H1 (cell line): Measurements from ENCODE around the gene FOXO6. TPM values are rescaled to one million over a fixed set of nuclear protein-coding genes. Genes with fewer than 3 reads are reported as not detected.

Source experiments
- CTCF ChIA-PET: fragments of 300-600 bp; sonication (Branson Sonifier 250); formaldehyde crosslinking; loops from one replicate; lab custom pipeline; 2021; ENCODE audit not compliant: partially characterized antibody; lab: Charles Lee
- POLR2A ChIA-PET: fragments of 300-600 bp; sonication (Branson Sonifier 250); formaldehyde crosslinking; loops from one replicate; lab custom pipeline; 2021; ENCODE audit warnings: inconsistent platforms; ENCODE audit not compliant: partially characterized antibody; lab: Charles Lee
- DNase-seq, 2 experiments: peaks; one replicate each; pipeline versions ENCODE4 v3.0.0 to v3.0.0-alpha.2; 2010 to 2022; ENCODE audit warnings: low spot score in 2 of 2, low read depth in 1 of 2, mixed read lengths in 1 of 2
- FAIRE-seq: peaks from 2 replicates; lab custom pipeline; 2011; peaks lifted over from hg19 to GRCh38; lab: Jason Lieb, UNC
- H2AFZ ChIP-seq: 2 replicates; pipeline ENCODE4 v1.8.1; 2012; ENCODE audit warnings: low read length, inconsistent platforms
- H2AK5ac ChIP-seq: 2 replicates; pipeline ENCODE4 v1.6.1; 2013; ENCODE audit warnings: low read depth, low read length
- H2BK120ac ChIP-seq: replicated peaks from 2 replicates; pipeline ENCODE3; 2013; ENCODE audit warnings: low read depth, low read length, inconsistent platforms
- H2BK12ac ChIP-seq: 2 replicates; pipeline ENCODE4 v1.6.1; 2013; ENCODE audit warnings: low read depth, low read length
- H2BK15ac ChIP-seq: 2 replicates; pipeline ENCODE4 v1.6.1; 2013; ENCODE audit warnings: low read length
- H2BK20ac ChIP-seq: 2 replicates; pipeline ENCODE4 v1.6.1; 2013; ENCODE audit warnings: low read length
- H2BK5ac ChIP-seq: 2 replicates; pipeline ENCODE4 v1.6.1; 2013; ENCODE audit warnings: low read depth, low read length
- H3K14ac ChIP-seq: 2 replicates; pipeline ENCODE4 v1.6.1; 2013; ENCODE audit warnings: inconsistent platforms; ENCODE audit not compliant: insufficient read length
- H3K18ac ChIP-seq: 2 replicates; pipeline ENCODE4 v1.6.1; 2013; ENCODE audit warnings: low read length; ENCODE audit errors: extremely low read depth
- H3K23ac ChIP-seq: 2 replicates; pipeline ENCODE4 v1.6.1; 2013; ENCODE audit warnings: inconsistent platforms; ENCODE audit not compliant: insufficient read length
- H3K23me2 ChIP-seq: 2 replicates; pipeline ENCODE4 v1.6.1; 2013; ENCODE audit warnings: low read depth, low read length
- H3K27ac ChIP-seq: 2 replicates; pipeline ENCODE4 v1.6.1; 2011; ENCODE audit warnings: low read depth, low read length, inconsistent platforms
- H3K27me3 ChIP-seq, 4 experiments: replicated peaks in 1 of 4; 1 replicate in 1 of 4; 2 replicates in 3 of 4; pipeline versions ENCODE4 v1.6.1 to v1.8.1; 2011 to 2013; ENCODE audit warnings: low read length in 3 of 4, mild to moderate bottlenecking in 3 of 4, inconsistent platforms in 2 of 4, mixed read lengths in 2 of 4, moderate library complexity in 1 of 4; ENCODE audit not compliant: control insufficient read depth in 3 of 4, insufficient read depth in 3 of 4; ENCODE audit errors: extremely low read depth in 1 of 4
- H3K36me3 ChIP-seq, 4 experiments: 2 replicates each; pipeline versions ENCODE4 v1.6.1 to v1.8.1; 2011 to 2013; ENCODE audit warnings: mild to moderate bottlenecking in 4 of 4, low read length in 3 of 4, moderate library complexity in 2 of 4, control low read depth in 1 of 4, inconsistent platforms in 1 of 4; ENCODE audit not compliant: insufficient read depth in 4 of 4, control insufficient read depth in 2 of 4
- H3K4ac ChIP-seq: replicated peaks from 2 replicates; pipeline ENCODE3; 2013; ENCODE audit warnings: low read length, low read depth, mixed read lengths, inconsistent platforms; ENCODE audit not compliant: insufficient read length
- H3K4me1 ChIP-seq, 4 experiments: replicated peaks in 1 of 4; 1 replicate in 1 of 4; 2 replicates in 3 of 4; pipeline versions ENCODE4 v1.6.1 to v1.8.1; 2011 to 2013; ENCODE audit warnings: low read length in 3 of 4, inconsistent platforms in 2 of 4, mixed read lengths in 1 of 4; ENCODE audit not compliant: insufficient read depth in 4 of 4, control insufficient read depth in 3 of 4
- H3K4me2 ChIP-seq, 2 experiments: 2 replicates each; pipeline versions ENCODE4 v1.6.1 to v1.8.1; 2011 to 2013; ENCODE audit warnings: low read depth in 2 of 2, low read length in 2 of 2, control low read depth in 1 of 2, inconsistent platforms in 1 of 2, mild to moderate bottlenecking in 1 of 2; ENCODE audit not compliant: insufficient read depth in 1 of 2
- H3K4me3 ChIP-seq, 4 experiments: fragments of 200-600, 300-600 bp in 1 of 4; sonication (generic), shearing (Covaris generic), sonication (Bioruptor Twin) in 1 of 4; 2 replicates each; pipeline versions ENCODE4 v1.5.1 to v1.8.1; 2011 to 2016; ENCODE audit warnings: low read length in 4 of 4, low read depth in 3 of 4, control low read depth in 2 of 4, inconsistent platforms in 2 of 4, mild to moderate bottlenecking in 2 of 4, mixed read lengths in 1 of 4, moderate library complexity in 1 of 4; ENCODE audit not compliant: insufficient read depth in 2 of 4; ENCODE audit errors: extremely low read depth in 1 of 4
- H3K56ac ChIP-seq: replicated peaks from 2 replicates; pipeline ENCODE3; 2013; ENCODE audit warnings: low read depth, mild to moderate bottlenecking, mixed read lengths, low read length, inconsistent platforms; ENCODE audit not compliant: insufficient read length
- H3K79me1 ChIP-seq: 2 replicates; pipeline ENCODE4 v1.6.1; 2013; ENCODE audit warnings: low read depth, low read length, control low read depth
- H3K79me2 ChIP-seq, 2 experiments: 2 replicates each; pipeline versions ENCODE4 v1.6.1 to v1.8.1; 2012 to 2013; ENCODE audit warnings: low read length in 2 of 2, mild to moderate bottlenecking in 2 of 2, inconsistent platforms in 1 of 2; ENCODE audit not compliant: insufficient read depth in 2 of 2, control insufficient read depth in 1 of 2
- H3K9ac ChIP-seq, 4 experiments: replicated peaks in 1 of 4; 1 replicate in 1 of 4; 2 replicates in 3 of 4; pipeline versions ENCODE4 v1.6.1 to v1.8.1; 2011 to 2013; ENCODE audit warnings: low read depth in 3 of 4, low read length in 3 of 4, control low read depth in 2 of 4, mild to moderate bottlenecking in 2 of 4, moderate library complexity in 2 of 4, inconsistent platforms in 1 of 4; ENCODE audit errors: extremely low read depth in 1 of 4
- H3K9me3 ChIP-seq, 2 experiments: 2 replicates each; pipeline versions ENCODE4 v1.6.1 to v1.8.1; 2012 to 2013; ENCODE audit warnings: mild to moderate bottlenecking in 2 of 2, moderate library complexity in 2 of 2, control low read depth in 1 of 2, inconsistent platforms in 1 of 2, low read depth in 1 of 2, low read length in 1 of 2, mixed read lengths in 1 of 2; ENCODE audit not compliant: insufficient read depth in 2 of 2
- H4K20me1 ChIP-seq, 2 experiments: replicated peaks in 1 of 2; 2 replicates each; pipeline versions ENCODE3 to v1.8.1; 2011 to 2013; ENCODE audit warnings: inconsistent platforms in 2 of 2, low read length in 2 of 2, mild to moderate bottlenecking in 1 of 2; ENCODE audit not compliant: insufficient read depth in 2 of 2, control insufficient read depth in 1 of 2
- H4K5ac ChIP-seq: 2 replicates; pipeline ENCODE4 v1.6.1; 2013; ENCODE audit warnings: low read length, low read depth, mixed read lengths, inconsistent platforms; ENCODE audit not compliant: insufficient read length
- H4K8ac ChIP-seq: 2 replicates; pipeline ENCODE4 v1.8.0; 2013; ENCODE audit warnings: mild to moderate bottlenecking, moderate library complexity, low read length, inconsistent platforms; ENCODE audit not compliant: insufficient read depth; ENCODE audit errors: extremely low read depth
- H4K91ac ChIP-seq: replicated peaks from 2 replicates; pipeline ENCODE3; 2013; ENCODE audit warnings: low read length, mixed read lengths, inconsistent platforms; ENCODE audit not compliant: insufficient read length
- GABPA ChIP-seq: IDR thresholded peaks from 2 replicates; pipeline ENCODE4 v1.6.1; 2011; ENCODE audit warnings: mild to moderate bottlenecking, low read length, moderate library complexity, borderline replicate concordance; ENCODE audit not compliant: insufficient read depth
- WGBS, 2 experiments: shearing (Covaris generic) in 1 of 2; methylation state at CpG; one replicate each; pipeline versions ENCODE4 v1.1.6 to v1.1.7; 2013 to 2015; ENCODE audit warnings: low lambda C conversion rate in 2 of 2, mixed read lengths in 2 of 2, inconsistent platforms in 1 of 2, low coverage in 1 of 2, missing lambda C conversion rate in 1 of 2; ENCODE audit not compliant: insufficient replicate concordance in 2 of 2, insufficient coverage in 1 of 2, insufficient read length in 1 of 2; ENCODE audit errors: extremely low coverage in 1 of 2, missing lambda C conversion rate in 1 of 2; 5-methylcytosine and 5-hydroxymethylcytosine counted together
- polyA plus RNA-seq, 7 experiments: library from polyadenylated mRNA; depleted of rRNA in 3 of 7; stranded (reverse) in 5 of 7; unstranded in 2 of 7; fragments of >200 nt in 5 of 7; fragments of 200-250 nt in 2 of 7; gene quantifications; 1 replicate in 5 of 7; 2 replicates in 1 of 7; 4 replicates in 1 of 7; pipeline versions ENCODE4 v1.2.1 to v1.2.3, GENCODE V29; 2011 to 2013; ENCODE audit warnings: missing spikeins in 2 of 7, mixed read lengths in 2 of 7
- total RNA-seq: library from RNA; stranded (reverse); fragmentation: NEBNext Ultra II Directional; extraction: Animal tissue kit (Norgen Biotek cat#: 25700); gene quantifications from 2 replicates; pipeline ENCODE4 v1.2.1, GENCODE V29; 2021

Gene FOXO6
- total and polyA plus RNA-seq, 2 of the 8 experiments (the other 6 are each of a cell fraction or from before 2014, with no cell fraction given), result 0.59 to 3.0 TPM

- no peak overlapping the region for H3K23ac ChIP-seq
- DNase-seq (peak in 1 of 2 experiments; percentile 30), FAIRE-seq (no peak)
- no peak overlapping the region for H4K8ac ChIP-seq
- H3K27ac ChIP-seq, result no peak overlapping the region
- no peak overlapping the region for H3K4me3 ChIP-seq
- no peak overlapping the region for H2AFZ ChIP-seq
- H4K91ac ChIP-seq, result no peak overlapping the region
- no peak overlapping the region for H3K56ac ChIP-seq
- H3K9me3 ChIP-seq, result no peaks in the 10 kb centered on the region
- POLR2A ChIA-PET, result no interaction called here
- H2BK15ac ChIP-seq, result 0 out of 2 replicates have a peak overlapping the region, but pooled peaks have one; percentile 10
- H3K23me2 ChIP-seq, result no peaks in the 10 kb centered on the region
- H3K9ac ChIP-seq, result no peak overlapping the region
- H3K27me3 ChIP-seq, result peaks cover 0 to 2% (median 0%) of the 10 kb centered on the region in 4 experiments; a peak in 2 of 7 replicates
- no peaks in the 10 kb centered on the region for H3K79me1 ChIP-seq
- H3K4me2 ChIP-seq, result no peak overlapping the region
- no peaks in the 10 kb centered on the region for H3K36me3 ChIP-seq
- no peak overlapping the region for H2BK5ac ChIP-seq
- no peak overlapping the region for H3K14ac ChIP-seq
- no peak overlapping the region for H2AK5ac ChIP-seq
- H3K18ac ChIP-seq, result no peak overlapping the region
- no peaks in the 10 kb centered on the region for H3K79me2 ChIP-seq
- H4K20me1 ChIP-seq, result no peaks in the 10 kb centered on the region
- H4K5ac ChIP-seq, result no peak overlapping the region
- CTCF ChIA-PET, result interaction anchor here (0.6 to 6.1 kb wide), 12 partner anchors 9 to 147 kb away, joined by 3 to 64 read pairs (median 4); no protein-coding TSS in a partner anchor
- no peak overlapping the region for H2BK120ac ChIP-seq
- no peak overlapping the region for H2BK20ac ChIP-seq
- no peak overlapping the region for H3K4ac ChIP-seq
- WGBS, 2 experiments, result 91% methylated on average over 5 of the region's 5 CpGs; no CpG with 5 or more reads in 1 of the 2 experiments
- H3K4me1 ChIP-seq, result peaks cover 0 to 7% (median 2%) of the 10 kb centered on the region in 4 experiments; a peak in 3 of 7 replicates
- peak overlapping the region; percentile 63; the same call in 1 of the 2 replicates for H2BK12ac ChIP-seq
- no peak for TF ChIP-seq GABPA
Measured at GRCh38 chr1:41344708-41345159, 16.5 kb upstream of the FOXO6 start.
